HG03457 (cell line): ENCODE results near the gene SLC4A1.

Experiments used
- ATAC-seq: cut with Tn5 transposase; IDR thresholded peaks from one replicate; pipeline ENCODE4 v1.9.1; 2021; ENCODE audit warnings: moderate number of reproducible peaks; ENCODE audit not compliant: unreplicated experiment

The SLC4A1 gene

DNA sequence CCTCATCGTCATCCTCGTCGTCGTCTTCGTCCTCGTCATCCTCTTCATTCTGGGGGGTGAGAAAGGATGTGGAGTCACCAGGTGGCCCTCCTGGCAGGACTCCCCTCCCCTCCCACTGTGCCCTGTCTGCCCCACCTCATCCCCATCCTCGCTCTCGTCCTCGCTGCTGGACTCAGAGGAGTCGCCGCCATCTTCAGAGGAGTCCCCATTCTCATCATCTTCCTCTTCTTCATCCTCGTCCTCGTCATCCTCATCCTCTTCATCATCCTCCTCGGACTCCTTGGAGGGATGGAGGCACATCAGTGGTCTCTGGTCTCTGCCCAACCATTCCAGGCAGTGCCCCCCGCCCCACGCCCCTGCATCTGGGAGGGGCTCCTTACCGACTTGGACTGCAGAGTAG lies 60.6 kb downstream of the SLC4A1 start:
- ATAC-seq = no peak

DNA sequence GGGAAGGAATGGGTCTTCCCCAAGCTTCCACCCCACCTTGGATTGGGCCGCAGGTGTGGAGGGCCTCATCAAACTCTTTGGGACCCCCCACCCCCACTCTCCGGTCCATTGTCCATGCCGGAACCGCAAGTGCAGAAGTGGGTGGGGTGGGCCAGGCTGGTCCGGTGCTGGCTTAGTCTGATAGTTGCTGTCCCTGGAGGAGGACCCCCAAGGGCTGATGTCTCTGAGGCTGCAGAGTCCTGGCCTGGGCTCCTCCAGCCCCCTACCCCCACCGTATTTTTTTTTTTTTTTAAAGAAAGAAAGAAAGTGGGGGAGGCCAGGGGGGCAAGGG lies 61.1 kb downstream of the SLC4A1 start:
- ATAC-seq = no peak

DNA sequence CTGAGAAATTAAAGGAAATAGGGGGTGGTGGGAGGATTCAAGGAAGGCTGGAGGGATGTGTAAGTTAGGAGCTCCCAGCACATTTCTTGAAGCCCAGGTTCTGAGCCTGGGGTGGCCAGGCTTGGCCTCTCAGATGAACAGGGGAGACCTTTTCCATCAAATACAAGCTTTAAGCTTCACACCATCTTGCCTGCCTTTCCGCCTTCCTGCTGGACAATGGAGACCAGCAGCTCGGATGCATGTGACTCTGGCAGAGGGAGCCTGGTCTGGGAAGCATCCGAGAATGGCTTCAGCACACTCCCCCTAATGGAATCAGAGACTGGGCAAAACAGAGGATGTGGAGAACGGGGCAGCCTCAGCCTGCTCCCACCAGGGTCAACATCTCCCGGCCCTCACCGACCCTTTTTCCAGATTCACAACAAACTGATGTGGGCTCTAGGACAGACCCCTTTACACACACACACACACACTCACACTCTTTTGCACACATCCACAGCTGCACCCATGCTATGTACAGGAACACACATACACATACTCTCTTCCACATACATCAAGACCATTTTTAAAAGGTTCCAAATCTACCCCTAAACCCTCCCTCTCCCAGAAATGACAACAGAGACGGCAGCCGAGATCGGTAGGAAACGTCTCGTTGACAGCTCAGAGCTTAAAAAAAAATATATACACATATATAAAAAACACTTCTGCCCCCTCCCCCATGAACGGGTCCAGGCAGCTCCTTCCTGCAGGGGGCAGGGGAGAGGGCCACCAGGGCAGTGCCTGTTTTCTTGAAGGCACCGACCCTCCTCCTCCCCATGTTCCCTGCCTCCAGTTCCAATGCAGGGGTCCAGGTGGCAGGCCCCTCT lies 61.7 kb downstream of the SLC4A1 start:
- ATAC-seq = no peak

DNA sequence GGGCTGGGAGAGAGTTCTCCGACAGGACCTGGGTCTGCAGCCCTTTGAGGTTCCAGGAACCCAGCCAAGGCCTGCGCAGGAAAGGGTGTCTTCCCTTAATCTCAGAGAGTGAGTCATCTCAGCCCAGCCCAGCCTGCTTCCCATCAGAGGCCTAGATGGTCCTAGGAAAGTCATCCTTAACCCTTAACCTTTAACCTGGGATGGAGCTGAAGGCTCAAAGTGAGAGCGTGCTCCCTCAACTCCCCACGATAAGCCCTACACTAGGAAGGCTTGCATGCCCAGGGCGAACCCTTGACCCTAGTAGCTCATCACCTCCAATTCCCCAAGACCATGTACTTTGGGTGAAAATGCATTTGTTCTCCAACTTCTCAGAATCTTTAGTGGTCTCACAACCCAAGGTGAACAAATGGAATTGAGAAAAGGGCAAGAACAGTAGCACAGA lies 63.5 kb downstream of the SLC4A1 start:
- ATAC-seq = no peak

DNA sequence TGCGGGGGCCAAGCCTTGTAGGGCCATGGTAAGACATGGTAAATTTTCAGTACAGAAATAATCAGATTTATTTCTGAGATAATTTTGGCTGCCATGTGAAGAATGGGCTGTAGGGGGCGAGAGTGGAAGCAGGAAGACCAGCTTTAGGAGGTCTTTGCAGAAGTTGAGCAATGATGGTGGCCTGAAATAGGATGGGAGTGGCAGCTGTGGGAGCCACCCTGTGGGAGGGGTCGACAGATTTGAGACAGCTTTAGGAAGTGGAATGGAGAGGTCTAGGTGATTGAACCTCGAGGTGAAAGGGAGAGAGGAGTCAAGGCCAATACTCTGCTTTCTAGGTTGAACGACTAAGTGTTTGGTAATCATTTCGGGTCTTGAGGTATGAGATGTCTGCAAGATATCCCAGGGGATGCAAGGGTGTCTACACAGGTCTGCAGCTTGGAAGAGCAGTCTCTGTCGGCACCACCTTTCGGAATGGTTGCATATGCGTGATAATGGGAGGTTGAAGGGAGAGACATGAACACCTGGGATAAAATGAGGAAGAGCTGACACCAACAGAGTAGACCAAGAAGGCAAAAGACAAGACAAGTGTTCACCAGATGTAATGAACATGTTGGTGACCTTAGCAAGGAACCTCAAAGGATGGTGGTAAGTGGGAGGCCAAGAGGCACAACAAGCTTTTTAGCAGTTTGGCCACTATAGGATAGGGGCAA lies 64.0 kb downstream of the SLC4A1 start:
- ATAC-seq = no peak

DNA sequence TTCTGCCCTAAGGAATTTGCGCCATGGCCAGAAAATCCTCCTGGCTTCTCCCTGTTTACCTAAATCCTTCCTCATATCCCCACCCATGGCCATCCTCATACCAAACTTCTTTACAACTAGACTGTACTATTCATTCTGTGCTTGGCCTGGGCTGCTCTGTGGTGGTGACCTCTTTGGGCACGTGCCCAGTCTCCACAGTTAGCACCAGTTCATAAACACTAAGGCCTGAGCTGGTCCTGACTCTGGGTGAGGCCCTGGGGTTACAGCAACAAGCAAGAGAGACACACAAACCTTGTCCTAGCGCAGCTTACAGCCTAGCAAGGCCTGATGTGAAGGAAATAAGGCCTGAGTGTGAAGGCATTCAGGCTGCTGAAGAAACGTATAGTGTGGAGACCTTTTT lies 65.2 kb downstream of the SLC4A1 start:
- no peak for ATAC-seq

DNA sequence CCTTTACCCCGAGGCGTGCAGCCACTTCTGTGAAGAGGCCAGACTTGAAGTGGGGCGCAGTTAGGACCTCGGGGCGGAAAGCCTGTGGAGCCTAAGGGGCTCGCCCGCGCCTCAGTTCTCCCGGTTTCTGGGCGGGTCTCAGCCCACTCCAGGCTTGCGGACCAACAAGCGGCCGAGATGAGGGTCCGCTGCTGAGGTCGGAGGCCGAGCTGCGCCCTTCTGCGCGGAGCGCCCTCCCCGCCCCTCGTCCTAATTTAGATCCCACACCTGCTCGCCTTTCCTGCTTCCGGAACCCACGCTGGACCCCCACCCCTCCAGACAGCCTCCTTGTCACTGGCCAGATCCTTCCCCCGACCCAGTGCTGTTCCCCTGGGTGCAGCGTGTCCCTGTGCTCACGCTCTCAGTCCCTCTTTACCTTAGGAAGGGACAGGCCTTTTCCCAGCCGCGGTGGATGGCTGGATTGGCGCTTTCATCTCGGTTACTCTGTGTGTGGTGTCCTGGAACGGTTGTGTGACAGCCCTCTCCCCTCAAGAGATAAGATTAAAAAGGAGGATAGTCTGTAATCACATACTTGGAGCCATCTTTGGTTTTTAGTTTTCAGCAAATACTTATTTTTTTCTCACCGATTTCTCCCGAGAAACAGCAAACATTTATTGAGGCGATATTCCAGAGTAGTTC lies 67.3 kb downstream of the SLC4A1 start:
- ATAC-seq = no peak

DNA sequence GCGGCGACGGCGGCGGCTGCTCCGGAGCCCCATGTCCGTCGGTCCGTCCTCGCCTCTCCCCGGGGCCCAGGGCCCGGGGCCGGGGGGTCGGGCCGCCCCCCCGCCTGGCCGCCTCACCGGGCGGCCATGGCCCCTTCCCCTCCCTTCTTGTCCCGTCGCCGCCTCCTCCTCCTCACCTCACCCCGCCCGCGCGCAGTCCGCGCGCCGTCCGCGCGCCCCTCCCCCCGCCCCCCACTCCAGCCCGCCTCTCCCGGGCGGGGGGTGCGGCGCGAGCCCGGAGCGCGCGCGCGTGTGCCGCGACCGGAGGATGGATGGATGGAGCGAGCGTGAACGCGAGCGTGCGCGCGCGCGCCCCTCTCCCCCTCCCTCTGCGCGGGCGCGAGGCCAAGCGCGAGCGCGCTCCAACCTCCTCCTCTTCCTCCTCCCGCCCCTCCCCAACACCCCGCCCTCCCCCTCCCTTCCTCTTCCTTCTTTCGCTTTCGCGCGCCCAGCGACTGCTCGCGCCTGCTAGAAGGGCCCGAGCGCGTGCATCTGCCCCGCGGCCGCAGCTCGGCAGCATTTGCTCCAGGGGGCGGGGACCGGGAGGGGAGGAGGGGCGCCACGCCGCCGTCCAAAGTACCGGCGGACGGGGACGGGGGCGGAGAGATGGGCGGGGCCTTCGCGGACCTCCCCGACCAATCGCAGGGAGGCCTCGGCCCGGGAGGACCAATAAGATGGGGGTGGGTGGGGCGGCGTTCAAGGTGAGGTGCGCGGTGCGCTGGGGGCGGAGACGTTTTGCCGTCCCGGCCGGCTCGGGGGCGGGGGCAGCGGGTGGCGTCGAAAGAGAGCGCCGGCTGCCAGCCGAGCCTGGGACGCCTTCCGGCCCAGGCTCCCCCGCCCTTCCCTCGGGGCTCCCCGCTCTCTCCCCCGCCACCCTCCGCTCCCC lies 68.1 kb downstream of the SLC4A1 start, which contains the start of gene ATXN7L3:
Gene ATXN7L3 (minus strand): TSS at position 332 of the 925 bp plus-strand sequence. CDS start 1,814 bp downstream, outside the sequence.
- ATAC-seq = no peak

DNA sequence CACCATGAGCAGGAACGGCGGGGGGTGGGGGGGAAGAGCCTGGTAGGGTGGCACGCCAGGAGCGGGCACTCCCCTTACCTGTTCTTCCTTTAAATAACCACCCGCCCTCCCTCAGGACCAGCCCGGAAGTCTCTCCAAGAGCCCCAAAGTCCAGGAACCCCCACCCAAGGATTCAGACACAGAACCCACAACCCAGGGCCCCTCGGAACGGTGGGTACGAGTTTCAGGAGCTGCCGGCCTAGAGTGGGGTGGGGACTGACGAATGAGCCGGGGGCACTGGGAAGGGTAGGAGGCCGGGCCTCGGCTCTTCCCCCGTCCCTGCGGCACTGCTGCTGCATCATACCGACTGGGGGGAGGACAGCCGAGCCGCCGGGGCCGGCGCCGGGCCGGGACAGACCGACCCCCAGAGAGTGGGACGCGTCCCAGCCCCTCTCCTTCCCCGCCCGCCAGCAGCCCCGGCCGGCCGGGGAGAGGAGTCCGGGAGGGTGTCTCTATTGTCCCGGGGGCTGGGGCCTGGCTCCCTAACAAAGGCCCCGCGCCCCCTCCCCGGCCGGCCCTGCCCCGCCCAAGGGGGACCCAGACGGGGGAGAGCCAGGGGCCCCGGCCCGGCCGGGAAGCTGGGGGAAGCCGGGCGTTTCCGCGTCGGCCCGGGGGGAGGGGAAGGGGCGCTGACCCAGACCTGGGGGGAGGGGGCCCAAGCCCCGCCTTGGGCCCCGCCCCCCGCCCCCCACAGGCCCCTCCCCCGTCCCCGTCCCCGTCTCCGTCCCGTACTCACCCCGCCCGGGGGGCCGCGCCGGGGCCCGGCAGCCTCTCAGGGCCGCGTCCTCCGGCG lies 69.0 kb downstream of the SLC4A1 start:
- no peak for ATAC-seq
